Activated CD4-positive, alpha-beta T cell treated with anti-CD3 and anti-CD28 coated beads for 4 hours (primary cell): ENCODE data around the gene ZNF79.

ENCODE experiments used
- DNase-seq, 2 donors: peaks; one replicate each; pipeline ENCODE4 v3.0.0-alpha.2; 2020

Gene ZNF79

DNA sequence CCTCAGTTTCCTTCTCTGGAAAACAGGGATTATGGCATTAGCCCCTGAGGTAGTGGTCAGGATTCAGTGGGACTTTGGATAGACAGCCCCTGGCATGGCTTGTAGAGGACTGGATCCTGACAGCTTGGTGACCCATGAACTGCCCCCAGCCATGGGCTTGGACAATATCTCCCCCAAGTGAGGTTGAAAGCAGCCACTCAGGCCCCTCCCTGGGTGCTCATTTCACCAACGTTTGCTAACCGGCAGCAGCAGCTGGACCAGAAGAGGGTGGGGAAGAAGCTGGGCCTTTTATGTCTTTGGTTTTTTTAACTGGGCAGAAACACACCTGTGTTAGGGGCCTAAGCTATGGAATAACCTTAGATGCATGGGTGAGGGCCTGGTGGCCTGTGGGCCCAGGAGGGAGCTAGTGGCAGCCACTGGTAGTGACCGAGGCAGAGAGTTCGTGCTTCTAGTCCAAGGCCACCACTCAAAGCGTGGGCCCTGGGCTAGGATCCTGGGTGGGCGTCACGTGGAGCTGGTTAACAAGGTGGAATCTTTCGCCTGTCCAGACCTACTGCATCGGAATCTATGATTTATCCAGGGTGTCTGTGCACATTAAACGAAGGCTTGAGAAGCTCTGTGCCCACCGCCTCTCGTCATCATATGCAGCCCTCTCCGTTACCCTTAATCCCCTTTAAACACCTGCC lies 25.3 kb upstream of the ZNF79 start:
- DNase-seq = no peak

DNA sequence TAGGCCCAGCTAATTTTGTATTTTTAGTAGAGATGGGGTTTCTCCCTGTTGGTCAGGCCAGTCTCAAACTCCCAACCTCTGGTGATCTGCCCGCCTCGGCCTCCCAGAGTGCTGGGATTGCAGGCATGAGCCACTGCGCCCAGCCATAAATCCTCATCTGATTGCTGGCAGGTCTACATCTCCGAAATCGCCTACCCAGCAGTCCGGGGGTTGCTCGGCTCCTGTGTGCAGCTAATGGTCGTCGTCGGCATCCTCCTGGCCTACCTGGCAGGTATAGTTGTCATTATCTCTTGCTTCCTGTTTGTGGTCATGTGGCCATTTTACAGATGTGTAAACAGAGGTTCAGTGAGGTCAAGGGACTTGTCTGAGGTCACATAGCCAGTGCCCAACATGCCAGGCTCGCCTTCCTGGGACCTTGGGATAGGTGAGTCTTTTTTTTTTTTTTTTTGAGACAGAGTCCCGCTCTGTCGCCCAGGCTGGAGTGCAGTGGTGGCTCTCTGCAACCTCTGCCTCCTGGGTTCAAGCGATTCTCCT lies 24.4 kb upstream of the ZNF79 start:
- DNase-seq = no peak

DNA sequence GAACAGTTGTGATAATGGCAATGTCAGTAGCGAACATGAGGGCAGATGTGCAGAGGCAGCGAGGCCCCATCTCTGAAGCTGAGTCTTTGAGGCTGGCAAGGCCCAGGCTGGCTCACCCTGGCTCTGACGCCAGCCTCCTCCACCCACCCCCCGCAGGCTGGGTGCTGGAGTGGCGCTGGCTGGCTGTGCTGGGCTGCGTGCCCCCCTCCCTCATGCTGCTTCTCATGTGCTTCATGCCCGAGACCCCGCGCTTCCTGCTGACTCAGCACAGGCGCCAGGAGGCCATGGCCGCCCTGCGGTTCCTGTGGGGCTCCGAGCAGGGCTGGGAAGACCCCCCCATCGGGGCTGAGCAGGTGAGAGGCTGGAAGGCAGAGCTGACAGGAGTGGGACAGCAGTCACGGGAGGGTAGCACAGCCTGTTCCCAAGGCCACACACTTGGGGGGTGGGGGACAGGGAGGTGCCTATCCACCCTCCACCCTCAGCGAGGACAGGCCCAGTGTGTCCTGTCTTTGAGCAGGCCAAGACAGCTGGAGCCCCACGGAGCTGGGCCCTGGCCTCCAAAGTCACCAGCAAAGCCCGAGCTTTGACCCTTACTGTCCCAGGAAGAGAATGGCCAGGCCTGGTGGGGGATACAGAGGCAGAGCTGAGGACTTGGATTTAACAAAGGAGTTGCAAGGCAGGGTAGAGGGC lies 21.6 kb upstream of the ZNF79 start:
- DNase-seq = no peak

DNA sequence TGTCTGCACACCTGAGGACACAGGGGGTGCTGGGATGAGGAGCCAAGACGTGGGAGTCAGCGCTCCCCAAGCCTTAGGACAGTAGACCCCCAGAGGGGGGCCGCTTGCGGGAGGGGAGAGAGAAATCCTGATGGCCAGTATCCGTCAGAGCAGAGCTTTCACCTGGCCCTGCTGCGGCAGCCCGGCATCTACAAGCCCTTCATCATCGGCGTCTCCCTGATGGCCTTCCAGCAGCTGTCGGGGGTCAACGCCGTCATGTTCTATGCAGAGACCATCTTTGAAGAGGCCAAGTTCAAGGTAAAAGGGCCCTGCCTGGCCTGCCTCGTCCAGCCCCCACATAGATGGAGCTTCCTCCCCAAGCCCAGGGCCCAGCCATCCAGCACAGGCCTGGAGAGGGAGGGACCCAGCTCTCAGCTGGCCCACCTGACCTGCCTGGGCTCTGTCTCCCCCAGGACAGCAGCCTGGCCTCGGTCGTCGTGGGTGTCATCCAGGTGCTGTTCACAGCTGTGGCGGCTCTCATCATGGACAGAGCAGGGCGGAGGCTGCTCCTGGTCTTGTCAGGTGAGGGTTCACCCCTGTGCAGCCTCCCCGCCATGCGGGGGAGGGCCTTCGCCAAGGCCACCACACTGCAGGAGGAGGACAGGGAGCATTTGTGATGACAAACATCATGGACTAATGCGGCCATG lies 20.5 kb upstream of the ZNF79 start:
- no peak for DNase-seq

DNA sequence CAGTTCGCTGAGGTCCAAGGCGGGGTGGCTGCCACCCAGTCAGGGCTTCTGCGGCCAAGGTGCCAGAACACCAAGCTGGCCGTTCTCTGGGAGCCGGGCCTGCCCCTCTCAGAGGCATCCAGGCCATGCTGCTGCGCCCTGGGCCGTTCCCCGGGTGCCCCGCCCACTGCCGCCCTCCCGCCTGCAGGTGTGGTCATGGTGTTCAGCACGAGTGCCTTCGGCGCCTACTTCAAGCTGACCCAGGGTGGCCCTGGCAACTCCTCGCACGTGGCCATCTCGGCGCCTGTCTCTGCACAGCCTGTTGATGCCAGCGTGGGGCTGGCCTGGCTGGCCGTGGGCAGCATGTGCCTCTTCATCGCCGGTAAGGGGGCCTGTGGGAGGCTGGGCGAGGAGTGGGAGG lies 19.6 kb upstream of the ZNF79 start:
- DNase-seq = no peak

DNA sequence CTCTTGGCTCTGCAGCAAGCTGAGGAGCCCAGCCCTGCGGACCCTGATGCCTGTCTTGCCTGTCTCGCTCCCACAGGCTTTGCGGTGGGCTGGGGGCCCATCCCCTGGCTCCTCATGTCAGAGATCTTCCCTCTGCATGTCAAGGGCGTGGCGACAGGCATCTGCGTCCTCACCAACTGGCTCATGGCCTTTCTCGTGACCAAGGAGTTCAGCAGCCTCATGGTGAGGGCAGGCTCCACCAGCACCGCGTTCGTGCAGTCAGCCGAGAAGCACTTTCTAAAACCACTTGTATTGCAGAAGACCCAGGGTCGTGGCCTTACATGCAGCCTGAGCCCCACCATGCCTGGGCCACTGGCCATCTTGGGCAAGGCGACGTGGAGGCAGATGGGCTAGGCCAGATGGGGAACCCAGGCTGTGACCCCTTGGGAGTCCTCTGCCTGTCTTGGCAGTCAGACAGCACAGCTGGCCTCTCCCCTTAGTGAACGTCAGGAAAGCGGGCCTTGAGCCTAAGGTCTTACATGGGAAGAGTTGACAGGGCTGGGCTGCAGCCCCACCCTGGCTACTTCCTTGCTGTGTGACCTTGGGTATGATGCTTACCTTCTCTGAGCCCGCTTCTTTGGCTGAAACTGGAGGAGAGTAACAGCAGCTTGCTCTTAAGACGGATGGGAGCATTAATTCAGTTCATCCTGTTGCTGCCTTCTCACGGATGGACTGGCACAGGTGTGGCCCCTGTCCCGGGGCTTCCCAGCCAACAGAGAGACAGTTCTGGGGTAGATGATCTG lies 18.6 kb upstream of the ZNF79 start:
- DNase-seq = no peak

DNA sequence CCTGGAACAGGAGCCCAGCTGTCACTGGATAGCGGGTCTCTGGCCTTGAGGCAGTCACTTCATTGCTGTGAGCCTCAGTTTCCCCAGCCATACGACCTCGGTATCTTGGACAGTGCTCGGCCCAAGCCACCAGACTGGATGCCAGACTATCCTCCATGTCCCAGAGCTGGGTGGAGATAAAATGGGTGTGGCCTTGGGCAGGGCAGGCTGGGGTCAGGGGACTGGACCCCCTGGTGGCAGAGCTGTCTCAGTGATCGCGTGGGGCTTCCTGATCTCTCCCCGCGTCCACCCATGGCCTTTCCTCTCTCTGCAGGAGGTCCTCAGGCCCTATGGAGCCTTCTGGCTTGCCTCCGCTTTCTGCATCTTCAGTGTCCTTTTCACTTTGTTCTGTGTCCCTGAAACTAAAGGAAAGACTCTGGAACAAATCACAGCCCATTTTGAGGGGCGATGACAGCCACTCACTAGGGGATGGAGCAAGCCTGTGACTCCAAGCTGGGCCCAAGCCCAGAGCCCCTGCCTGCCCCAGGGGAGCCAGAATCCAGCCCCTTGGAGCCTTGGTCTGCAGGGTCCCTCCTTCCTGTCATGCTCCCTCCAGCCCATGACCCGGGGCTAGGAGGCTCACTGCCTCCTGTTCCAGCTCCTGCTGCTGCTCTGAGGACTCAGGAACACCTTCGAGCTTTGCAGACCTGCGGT lies 17.2 kb upstream of the ZNF79 start:
- no peak for DNase-seq

DNA sequence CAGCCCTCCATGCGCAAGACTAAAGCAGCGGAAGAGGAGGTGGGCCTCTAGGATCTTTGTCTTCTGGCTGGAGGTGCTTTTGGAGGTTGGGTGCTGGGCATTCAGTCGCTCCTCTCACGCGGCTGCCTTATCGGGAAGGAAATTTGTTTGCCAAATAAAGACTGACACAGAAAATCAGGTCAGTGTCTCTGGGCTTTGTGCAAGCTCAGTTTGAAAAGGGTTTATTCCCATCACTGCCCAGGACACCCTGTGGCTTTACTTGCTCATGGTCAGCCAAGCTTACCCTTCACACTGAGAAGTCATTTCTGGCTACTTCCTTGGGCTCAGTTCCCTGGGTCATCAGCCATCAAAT lies 16.7 kb upstream of the ZNF79 start:
- DNase-seq = no peak

DNA sequence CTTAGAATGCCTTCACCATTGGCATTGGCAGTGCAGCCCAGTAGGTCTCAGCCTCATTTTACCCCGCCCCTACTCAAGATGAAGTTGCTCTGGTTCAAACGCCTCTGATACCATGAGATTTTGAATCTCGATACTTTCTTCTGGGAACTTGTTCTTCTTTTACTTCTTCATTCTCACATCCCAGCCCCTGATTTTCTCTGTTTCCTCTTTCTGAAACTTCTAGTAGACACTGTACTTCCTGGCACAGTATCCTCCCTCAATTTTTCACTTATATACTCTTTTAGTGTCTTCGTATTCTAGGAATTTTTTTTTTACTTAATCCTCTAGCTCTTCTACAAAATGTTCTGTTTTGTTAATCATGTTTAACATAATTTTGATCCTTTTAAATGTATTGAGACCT lies 13.1 kb upstream of the ZNF79 start:
- no peak for DNase-seq

DNA sequence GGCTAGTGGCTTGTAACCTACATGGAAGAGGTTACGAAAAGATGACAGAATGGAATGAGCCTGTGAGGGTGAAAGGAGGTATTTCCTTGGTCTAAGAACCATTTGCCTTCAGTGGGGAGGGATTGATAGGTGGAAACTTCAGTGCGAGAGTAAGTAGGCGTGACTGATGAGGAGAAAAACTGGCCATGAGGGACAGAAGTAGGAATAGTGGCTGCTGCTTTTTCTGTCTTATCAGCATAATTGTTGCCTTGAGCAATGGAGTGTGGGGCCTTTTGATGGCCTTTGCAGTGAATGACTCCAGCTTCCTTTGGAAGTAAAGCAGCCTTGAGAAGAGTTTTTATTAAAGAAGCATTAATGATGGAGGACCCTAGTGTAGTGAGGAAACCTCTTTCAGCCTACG lies 9.0 kb upstream of the ZNF79 start:
- no peak for DNase-seq

DNA sequence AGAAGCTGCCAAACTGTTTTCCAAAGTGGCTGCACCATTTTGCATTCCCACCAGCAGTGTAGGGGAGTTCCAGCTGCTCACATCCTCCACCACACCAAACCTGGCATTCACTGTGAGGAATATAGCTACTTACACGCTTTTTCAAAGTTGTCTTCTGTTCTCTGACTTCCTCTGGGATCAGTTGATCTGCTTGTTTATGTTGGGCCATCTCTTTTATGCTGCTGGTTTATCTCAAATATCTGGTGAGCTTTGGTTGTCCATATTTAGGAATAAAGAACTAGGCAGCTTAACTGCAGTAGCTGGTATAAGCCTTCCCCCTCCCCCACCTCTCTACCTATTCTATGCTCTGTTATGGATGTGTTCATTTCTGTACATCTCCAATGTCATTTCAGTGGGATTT lies 8.5 kb upstream of the ZNF79 start:
- no peak for DNase-seq

DNA sequence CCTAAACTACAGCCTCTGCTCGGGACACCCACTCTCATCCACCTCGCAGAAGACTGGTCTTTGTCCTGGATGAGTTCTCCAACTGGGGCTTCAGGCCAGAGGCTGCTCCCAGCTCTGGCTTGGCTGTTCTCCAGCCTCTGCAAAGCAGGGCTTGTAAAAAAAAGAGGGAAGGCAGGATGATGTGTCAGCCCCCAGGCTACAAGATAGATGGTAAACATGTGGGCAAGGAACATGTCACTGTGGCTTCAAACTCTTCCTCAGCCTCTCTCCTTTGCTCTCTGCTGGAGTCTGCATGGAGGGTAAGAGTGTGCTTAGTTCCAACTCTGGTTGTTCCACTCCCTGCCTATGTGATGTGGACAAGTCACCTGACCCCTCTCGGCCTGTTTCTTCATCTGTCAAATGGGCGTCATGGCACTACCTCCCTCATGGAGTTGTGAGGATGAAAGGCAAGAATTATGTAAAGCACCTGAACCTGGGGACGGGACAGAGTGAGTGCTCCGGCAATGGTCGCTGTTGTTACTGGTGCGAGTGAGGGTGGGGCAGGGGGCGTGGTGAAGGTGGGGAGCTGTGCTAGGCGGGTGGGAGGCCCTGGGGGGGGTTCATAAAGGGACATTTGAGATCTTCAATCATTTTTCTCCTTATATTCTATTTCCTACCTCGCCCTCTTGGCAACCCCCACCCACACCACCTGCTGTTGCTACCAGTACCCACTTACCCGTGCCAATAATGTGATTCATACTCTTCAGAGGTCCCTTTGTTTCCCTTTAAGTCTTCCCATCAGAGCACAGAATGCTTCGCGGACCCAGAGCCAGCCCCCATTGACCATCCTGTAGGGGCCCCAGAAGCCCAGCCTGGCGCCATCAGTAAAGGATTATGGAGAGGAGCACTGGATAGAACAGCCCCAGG lies 6.8 kb upstream of the ZNF79 start:
- no peak for DNase-seq

DNA sequence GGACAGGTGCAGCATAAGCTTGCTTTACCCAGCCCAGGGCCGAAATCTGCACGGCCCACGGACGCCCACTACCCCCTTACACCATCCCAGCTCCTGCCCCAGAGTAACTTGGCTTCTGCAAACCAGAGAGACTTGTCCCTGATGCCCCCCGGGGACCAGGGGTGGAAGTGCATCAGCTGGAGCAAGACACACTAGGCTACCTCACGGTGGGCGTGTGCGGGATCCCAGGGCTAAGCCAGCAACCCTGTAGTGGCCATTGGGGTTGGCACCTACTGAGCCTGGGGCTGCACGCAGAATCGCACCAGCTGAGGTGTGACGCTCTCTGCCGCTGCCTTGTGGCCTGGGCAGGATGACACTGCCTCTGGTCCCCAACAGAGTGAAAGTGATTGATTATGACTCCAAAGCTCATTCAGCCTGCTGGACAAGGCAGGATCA lies 6.1 kb upstream of the ZNF79 start:
- DNase-seq = peak; percentile 36 to 39

DNA sequence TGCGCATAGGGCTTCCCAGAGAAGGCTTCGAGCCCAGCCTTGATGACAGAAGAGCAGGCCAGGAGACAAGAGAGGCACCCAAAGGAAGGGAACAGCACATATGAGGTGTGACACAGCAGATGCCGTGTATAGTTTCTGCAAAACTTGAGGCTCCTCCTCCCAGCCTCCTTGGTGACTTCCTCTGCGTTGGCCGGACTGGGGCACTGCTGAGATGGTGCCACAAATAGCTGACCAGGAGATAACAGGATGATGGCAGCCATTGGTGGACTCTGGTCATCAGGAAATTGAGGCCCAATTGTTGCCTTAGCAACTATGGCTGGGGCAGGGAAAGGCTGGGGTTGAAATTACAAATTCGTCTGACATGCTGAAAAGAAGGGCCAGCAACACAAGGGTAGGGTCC lies 4.8 kb upstream of the ZNF79 start:
- DNase-seq = no peak

DNA sequence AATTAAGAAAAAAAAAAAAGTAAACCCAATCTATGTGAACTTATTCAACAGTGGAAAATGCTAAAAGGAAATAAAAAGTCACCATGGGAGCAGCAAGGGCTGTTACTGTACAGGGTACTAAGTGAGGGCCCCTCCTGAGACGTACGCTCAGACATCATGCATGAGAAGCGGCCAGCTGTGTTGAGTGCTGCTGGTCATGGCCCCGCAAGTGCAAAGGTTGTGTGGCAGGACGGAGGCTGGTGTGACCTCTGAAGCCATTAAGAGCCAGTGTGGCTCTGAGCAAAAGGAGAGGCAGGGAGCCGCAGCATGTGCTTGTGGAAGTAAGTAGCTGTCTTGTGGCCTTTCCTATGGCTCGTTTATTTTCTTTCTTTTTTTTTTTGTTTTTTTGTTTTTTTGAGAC lies 3.1 kb upstream of the ZNF79 start:
- no peak for DNase-seq

DNA sequence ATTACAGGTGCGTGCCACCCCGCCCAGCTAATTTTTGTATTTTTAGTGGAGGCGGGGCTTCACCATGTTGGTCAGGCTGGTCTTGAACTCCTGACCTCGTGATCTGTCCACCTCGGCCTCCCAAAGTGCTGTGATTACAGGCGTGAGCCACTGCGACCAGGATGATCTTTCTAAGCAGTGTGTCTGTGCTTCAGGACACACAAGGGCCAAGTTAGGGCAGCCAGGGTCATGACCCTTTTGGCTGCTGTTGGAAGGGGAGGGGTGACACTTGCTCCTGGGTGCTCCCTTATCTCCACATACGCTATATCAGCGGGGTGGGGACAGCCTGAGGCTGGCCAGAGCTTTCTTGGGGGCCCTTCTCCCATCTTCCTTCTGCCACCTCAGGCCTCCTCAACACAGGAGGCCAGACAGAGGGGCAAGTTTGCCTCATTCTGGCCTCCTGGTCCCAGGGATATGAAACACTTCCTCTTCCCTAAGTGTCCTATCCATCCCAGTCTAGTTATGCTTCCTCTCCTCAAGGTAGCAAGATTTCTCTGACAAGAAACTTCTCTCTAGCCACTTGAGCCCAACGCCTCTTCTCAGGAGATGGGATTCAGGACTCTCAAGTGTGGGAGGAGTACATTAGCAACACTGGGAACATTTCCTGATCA lies 1.9 kb upstream of the ZNF79 start:
- no peak for DNase-seq

DNA sequence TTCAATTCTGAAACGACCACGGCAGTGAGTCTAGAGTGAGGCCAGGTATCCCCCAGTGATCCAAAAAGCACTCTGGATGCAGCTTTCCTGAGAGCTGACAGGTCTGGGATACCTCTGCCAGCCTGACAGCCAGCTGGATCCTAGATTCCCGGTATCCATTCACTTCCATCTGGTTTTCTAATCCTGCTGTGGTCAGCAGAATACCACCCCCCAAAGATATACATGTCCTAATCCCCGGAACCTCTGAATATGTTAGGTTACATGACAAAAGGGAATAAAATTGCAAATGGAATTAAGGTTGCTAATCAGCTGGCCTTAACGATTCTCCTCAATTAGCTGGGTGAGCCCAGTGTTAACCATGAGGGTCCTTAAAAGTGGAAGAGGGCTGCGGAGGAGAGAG lies 1.4 kb upstream of the ZNF79 start:
- no peak for DNase-seq

DNA sequence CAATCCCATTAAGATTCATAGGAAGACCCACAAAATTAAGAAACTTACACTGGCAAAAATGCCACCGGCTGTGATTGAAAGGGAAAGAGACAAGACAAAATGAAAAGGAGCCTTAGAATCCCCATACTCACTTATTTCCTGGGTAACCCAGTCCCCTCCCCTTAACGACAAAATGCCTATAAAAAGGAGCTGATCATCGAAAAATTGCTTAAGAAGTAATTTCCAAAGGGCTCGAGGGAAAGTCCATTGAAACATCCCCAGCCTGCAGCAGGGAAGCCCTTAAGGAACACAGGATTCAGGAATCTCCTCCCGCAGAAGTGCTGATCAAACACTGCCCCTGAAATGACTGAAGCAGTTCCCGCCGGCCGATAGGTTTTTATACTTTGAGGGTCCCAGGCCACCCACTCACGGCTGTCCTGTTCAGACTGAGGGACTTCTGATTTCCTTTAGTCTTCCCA lies 677 bp upstream of the ZNF79 start:
- no peak for DNase-seq

DNA sequence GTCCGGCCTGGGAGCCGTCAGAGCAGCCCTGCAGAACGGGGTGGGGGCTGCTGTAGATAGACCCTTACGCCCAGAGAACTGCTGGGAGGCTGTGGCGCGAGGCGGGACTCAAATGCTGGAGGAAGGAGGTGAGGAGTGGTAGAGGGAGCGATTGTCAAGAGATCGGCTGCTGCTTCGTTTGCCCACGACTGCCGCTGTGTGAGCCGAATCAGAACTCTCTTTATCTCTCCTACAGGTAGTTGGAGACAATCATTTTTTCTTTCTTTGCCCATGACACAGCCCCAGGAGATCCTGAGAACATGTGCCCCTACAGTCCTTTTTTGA lies 456 bp downstream of the ZNF79 start:
- DNase-seq = peak in 1 of 2 donors; percentile 32

DNA sequence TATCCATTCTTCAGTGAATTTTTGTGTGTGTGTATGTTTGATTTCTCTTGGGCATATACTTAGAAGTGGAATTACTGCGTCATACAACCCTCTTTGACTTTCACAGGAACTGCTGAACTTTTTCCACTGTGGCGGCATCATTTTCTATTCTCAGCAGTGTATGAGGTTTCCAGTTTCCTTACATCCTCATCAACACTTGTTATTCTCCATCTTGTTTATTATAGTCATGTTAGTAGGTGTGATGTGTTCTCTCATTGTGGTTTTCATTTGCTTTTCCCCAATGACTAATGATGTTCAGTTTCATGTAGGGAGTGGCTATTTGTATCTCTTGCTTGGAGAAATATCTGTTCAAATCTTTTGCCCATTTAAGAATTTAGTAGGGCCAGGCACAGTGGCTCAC lies 2.6 kb downstream of the ZNF79 start:
- peak in 1 of 2 donors; percentile 43 for DNase-seq

DNA sequence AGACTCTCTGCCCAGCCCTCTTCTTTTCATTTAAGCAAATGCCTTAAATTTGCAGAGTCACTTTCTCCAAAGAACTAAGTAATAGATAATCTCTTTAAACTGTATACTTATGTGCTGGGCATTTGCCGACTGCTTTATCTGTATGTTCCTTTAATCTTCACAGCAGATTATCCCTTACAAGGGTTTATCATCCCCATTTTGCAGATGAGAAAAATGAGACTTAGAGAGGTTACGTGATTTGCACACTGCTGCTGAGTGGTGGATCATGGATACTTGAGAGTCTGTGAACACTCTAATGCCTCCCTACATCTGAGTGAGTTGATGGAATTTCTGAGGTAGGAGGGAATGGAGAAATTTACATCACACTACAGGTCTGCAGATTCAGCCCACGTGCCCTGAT lies 4.2 kb downstream of the ZNF79 start:
- DNase-seq = no peak
